SHP77 treated with DMSO at 0.1 percent for 48 hours (cell line): Measurements from ENCODE around the gene GPR18.
"Not testable (repeated sequence)": the region's sequence is repeated elsewhere in the genome, so short reads cannot be mapped to it uniquely, and the experiment has no call there.

ENCODE experiments used
- DNase-seq: peaks from one replicate; lab custom pipeline; 2025; lab: John Stamatoyannopoulos, UW

Gene GPR18

DNA sequence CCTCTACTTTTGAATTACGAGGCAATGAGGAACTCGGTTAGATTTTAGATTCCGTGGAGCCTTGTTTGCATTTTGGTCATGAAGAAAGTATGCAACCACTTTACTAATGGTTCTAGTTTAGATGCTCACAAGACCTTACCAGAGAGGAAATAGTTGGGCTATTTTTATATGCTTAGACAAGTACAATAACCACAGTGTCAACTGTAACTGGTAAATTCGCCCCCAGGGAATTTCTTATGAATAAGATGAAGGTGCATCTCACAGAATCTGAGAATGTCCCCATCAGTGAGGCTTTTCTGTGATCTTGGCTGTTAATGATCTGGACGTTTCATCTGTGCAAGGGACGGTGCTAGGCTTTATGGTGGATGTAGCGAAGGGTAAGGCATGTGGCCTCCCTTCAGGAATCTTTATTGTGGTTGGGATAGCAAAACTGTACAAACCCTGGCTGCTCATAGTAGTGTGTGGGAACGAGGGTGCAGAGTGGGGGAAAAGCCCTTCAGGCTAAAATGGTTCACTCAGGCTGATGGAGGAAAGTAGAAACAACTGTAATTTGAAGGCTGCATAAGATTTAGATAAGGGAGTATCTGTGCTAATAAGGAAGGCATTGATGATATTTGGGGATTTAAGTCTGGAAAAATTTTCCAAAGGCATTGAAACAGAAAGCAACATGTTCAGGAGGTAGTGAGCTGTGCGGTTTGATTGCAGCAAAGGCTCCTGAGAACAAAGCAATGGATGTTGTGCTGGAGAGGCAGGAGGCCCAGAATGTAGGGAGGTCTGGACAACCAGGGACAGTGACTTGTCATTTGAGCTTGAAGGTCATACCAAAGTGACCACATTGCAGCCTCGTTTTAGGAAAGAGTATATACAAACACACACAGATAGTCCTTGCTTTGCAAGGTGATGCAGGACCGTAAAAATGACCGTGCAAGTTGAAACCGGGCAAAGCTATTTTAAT lies 29.2 kb downstream of the GPR18 start:
- DNase-seq = no peak

DNA sequence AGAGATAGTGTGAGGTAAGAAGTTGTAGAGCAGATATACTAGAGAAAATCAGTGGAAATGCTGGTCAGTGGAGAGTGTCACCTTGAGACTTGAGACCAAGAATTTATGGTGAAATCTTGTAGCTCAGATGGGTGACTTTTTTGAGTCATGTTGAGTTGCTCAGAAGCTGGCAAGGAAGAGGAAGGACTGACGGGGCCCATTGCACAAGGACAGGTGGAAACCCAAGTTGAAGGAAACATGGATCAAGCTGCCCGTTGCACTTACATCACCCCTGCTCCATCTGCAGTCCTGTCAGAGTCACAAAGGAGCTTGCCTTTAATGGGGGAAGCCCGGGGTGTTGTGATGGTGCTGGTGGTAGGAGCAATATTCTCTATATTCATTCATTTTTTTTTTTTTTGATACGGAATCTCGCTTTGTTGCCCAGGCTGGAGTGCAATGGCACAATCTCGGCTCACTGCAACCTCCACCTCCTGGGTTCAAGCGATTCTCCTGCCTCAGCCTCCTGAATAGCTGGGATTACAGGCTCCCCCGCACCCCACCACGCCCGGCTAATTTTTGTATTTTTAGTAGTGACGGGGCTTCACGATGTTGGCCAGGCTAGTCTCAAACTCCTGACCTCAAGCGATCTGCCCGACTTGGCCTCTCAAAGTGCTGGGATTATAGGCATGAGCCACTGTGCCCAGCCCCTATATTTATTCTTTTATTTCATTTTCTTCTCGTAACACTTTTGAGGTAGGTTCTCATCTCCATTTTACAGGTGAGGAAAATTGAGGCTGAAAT lies 30.1 kb downstream of the GPR18 start:
- DNase-seq = no peak

GRCh38 chr13:99227331-99227900 lies 30.8 kb downstream of the GPR18 start:
- DNase-seq = no peak

GRCh38 chr13:99226513-99226912 lies 31.7 kb downstream of the GPR18 start:
- no peak for DNase-seq

DNA sequence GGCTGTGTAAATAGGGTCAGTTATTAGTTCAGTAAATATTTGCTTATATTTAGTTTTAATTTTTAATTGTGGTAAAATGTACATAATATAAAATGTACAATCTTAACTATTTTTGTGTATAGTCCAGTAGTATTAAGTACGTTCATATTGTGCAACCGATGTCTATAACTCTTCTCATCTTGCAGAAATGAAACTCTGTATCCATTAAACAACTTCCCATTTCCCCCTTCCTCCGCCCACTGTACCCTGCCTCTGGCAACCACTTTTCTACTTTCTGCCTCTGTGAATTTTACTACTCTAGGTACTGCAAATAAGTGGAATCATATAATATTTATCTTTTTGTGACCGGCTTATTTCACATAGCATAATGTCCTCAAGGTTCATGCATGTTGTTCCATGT lies 33.1 kb downstream of the GPR18 start:
- no peak for DNase-seq

GRCh38 chr13:99224021-99224420 lies 34.2 kb downstream of the GPR18 start:
- no peak for DNase-seq

DNA sequence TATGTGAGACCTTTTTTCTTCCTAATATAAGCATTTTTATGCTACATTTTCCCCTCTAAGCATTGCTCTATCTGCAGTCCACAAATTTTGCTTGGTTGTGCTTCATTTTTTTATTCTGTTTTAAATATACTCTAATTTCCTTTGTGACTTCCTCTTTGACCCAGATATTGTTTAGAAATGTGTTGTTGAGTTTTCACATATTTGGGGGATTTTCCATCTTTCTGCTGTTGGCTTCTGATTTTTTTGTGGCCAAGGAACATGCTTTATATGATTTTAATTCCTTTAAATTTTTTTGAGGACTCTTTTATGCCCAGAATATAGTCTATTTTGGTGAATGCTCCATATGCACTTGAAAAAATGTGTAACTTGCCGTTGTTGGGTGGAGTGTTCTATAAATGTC lies 34.6 kb downstream of the GPR18 start:
- DNase-seq = no peak

GRCh38 chr13:99221567-99222239 lies 36.5 kb downstream of the GPR18 start:
- no peak for DNase-seq

- no peak for DNase-seq
Observed at GRCh38 chr13:99220199-99220935, 37.8 kb downstream of the GPR18 start.

GRCh38 chr13:99218969-99219368 lies 39.2 kb downstream of the GPR18 start:
- DNase-seq = no peak

- peak; percentile 14 for DNase-seq
Observed at GRCh38 chr13:99218545-99218944, 39.6 kb downstream of the GPR18 start.

DNA sequence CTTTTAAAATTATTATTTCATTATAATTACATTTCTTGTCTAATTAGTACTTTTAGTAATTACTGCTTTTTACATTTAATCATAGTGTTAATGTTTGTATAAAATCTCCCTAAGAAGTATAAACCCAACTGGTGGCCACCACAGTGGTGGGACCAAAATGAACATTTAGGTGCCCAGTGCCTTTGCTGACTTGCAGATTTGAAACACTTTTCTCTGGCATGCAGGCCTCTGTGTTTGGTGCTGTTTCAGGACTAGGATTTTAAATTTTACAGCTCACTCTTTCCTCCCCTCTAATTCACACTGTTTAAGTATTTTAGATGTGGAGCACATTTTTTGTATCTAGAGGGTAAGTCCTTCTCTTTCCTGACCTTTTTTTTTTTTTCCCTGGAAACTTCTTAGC lies 40.1 kb downstream of the GPR18 start:
- DNase-seq = no peak

GRCh38 chr13:99217461-99218110 lies 40.6 kb downstream of the GPR18 start:
- DNase-seq = no peak

GRCh38 chr13:99215184-99215830 lies 42.9 kb downstream of the GPR18 start:
- no peak for DNase-seq

- DNase-seq = no peak
Observed at GRCh38 chr13:99214731-99215130, 43.4 kb downstream of the GPR18 start.

DNA sequence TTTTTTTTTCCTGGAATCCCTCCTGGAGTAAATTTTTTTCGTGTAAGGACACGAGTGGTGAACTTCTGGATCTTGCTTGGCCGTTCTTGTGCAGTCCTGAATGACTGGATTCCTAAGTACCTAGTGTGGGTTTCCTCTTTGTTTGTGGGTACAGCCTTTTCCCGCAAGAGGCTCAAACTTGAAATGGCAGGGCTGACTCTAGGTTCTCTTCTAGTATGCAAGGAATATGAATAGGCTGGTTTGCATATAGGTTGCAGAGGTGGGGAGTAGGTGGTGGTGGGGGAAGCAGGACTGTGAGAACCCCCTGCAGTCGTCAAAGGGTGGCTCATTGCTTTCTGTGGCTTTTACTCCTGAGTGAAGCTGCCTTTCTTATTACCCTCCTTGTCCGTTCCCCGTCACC lies 43.9 kb downstream of the GPR18 start:
- no peak for DNase-seq

GRCh38 chr13:99211421-99212035 lies 46.7 kb downstream of the GPR18 start:
- no peak for DNase-seq

DNA sequence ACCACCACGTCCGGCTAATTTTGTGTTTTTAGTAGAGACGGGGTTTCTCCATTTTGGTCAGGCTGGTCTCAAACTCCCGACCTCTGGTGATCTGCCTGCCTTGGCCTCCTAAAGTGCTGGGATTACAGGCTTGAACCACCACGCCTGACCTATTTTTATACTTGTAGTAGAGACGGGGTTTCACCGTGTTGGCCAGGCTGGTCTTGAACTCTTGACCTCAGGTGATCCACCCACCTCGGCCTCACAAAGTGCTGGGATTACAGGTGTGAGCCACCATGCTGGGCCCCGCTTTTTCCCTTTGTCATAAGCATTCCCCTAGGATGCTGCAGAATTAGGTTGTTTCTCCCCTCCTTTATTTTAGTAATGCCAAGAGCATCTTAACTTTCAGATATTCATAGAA lies 47.6 kb downstream of the GPR18 start:
- DNase-seq = not testable (repeated sequence)

DNA sequence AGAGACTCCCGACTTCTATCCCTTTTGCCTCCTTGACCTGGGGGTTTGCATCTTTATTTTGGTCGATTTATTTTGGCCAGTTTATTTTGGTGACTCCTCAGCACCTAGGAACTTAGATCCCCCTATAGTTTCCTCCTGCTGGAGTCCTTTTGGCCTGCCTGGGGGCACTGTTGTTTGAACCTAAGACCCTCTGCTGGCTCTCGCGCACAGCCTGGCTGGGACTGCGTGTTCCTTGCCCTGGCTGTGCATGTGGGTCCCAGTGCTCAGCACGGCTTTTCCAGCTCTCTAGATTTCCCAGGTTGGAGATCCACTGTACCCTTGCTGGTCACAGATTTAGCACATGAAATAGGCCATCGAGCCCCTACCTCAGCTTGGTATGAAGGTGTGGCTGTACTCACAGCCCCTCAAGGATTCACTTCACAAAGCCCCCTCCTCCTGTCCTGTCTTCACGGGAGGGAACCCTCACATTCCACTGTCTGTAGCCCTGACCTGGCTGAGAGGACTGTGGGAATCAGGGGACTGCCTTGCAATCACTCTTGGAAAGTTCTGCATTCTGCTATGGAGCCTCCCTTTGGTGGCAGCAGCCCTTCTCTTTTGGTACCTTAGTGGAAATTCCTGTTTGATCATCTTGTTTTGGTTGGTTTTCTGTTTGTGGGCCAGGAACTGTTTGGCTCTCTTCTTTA lies 49.2 kb downstream of the GPR18 start:
- no peak for DNase-seq
